ENCODE data around the gene HBE1. TPM values are rescaled to one million over a fixed set of nuclear protein-coding genes. Genes with fewer than 3 reads are reported as not detected.

The HBE1 gene
- total RNA-seq, 4 donors from 2014 or later: 0.67 TPM; not detected in 3

DNA sequence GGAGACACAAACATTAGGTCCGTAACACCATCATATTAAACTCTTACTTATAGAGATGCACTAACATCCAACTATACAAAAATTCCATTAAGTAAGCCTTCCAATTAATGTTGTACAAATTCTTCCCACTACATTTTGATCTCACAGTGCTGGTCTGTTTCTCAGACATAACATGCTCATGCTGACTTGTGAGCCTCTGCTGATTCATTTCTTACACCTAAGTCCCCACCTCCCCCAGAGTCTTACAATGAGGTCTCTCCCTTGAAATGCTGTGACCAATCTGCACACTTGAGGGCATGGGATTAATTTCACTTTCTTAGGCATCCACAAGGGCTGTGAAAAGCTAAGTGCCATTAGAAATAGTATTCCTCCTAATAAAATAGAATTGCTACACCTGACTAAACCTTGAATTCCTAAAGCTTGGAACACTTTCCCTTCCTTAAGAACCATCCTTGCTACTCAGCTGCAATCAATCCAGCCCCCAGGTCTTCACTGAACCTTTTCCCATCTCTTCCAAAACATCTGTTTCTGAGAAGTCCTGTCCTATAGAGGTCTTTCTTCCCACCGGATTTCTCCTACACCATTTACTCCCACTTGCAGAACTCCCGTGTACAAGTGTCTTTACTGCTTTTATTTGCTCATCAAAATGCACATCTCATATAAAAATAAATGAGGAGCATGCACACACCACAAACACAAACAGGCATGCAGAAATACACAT, 22.1 kb downstream of the HBE1 start:
- no peak for ATAC-seq
- Histone ChIP-seq H3K27ac (no peak overlapping the region), H3K4me1 (no peaks in the 10 kb centered on the region), H3K36me3 (no peaks in the 10 kb centered on the region), H3K27me3 (peaks cover 6% of the 10 kb centered on the region), H3K4me3 (no peak overlapping the region), H3K9me3 (no peaks in the 10 kb centered on the region)
- WGBS, 2 donors (ENCODE audit: low coverage in 1 of 2): 81 to 92% methylated on average over 3 of the region's 3 CpGs
- TF ChIP-seq EP300 (IDR thresholded peaks at IDR 0.05): no peak
- no peak for TF ChIP-seq CTCF (IDR thresholded peaks at IDR 0.05)
- no peak for TF ChIP-seq POLR2A (IDR thresholded peaks at IDR 0.05)
- no peak for TF ChIP-seq POLR2AphosphoS5 (IDR thresholded peaks at IDR 0.05)

GRCh38 chr11:5246772-5247471, 22.8 kb downstream of the HBE1 start:
- WGBS, 2 donors (ENCODE audit: low coverage in 1 of 2): 63 to 84% methylated on average over 3 to 6 of the region's 6 CpGs
- H3K9me3 ChIP-seq: no peaks in the 10 kb centered on the region
- TF ChIP-seq POLR2AphosphoS5 (IDR thresholded peaks at IDR 0.05) (no peak), POLR2A (IDR thresholded peaks at IDR 0.05) (no peak), CTCF (IDR thresholded peaks at IDR 0.05) (no peak), EP300 (IDR thresholded peaks at IDR 0.05) (no peak)
- H3K36me3 ChIP-seq: no peaks in the 10 kb centered on the region
- no peak overlapping the region for H3K4me3 ChIP-seq
- no peak for ATAC-seq
- H3K4me1 ChIP-seq: no peaks in the 10 kb centered on the region
- H3K27ac ChIP-seq: no peak overlapping the region
- H3K27me3 ChIP-seq: peaks cover 6% of the 10 kb centered on the region

DNA sequence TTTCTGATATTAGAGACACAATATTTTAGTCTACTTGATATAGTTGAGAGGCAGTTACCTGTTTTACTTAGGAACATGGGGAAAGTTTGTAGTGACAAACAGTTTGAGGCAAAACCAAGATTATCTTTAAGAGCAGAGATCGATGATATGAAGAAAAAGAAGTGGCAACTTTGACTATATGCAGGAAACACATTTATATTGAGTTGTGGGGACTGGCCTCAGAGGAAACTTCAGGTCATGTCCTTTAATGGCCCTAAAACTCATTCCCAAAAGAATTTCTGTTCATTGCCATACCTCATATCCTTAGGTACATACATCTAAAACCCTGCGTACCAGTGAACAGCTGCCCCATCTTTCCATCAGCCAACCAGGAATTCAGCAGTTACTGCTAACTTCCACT, 24.6 kb downstream of the HBE1 start:
- Histone ChIP-seq H3K27me3 (peaks cover 6% of the 10 kb centered on the region), H3K36me3 (no peaks in the 10 kb centered on the region), H3K4me3 (no peak overlapping the region), H3K27ac (no peak overlapping the region), H3K9me3 (no peaks in the 10 kb centered on the region), H3K4me1 (no peaks in the 10 kb centered on the region)
- TF ChIP-seq POLR2AphosphoS5 (IDR thresholded peaks at IDR 0.05): no peak
- no peak for TF ChIP-seq CTCF (IDR thresholded peaks at IDR 0.05)
- TF ChIP-seq POLR2A (IDR thresholded peaks at IDR 0.05): no peak
- no peak for TF ChIP-seq EP300 (IDR thresholded peaks at IDR 0.05)
- 70 to 100% methylated on average over 1 to 2 of the region's 2 CpGs for WGBS, 2 donors (ENCODE audit: low coverage in 1 of 2)
- ATAC-seq: no peak

DNA sequence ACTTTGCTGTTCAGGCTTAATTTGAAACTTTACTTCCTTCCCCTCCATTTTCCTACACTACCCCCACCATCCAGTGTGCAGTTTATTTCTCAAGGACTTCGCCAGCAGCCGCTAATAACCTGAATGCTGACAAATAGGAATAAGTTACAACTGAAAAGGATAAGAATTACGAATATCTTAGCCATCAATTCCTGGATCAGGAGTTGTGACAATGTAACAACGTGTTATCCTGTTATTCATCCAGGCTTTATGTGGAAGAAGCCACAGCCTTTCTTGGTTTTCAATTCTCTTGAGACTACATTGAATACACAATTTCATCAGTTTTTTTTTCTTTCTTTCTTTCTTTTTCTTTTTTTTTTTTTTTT, 25.9 kb downstream of the HBE1 start:
- 60 to 76% methylated on average over 2 to 4 of the region's 4 CpGs for WGBS, 2 donors (ENCODE audit: low coverage in 1 of 2)
- no peaks in the 10 kb centered on the region for H3K36me3 ChIP-seq
- H3K27ac ChIP-seq: no peak overlapping the region
- H3K4me3 ChIP-seq: no peak overlapping the region
- no peaks in the 10 kb centered on the region for H3K9me3 ChIP-seq
- H3K27me3 ChIP-seq: peaks cover 6% of the 10 kb centered on the region
- TF ChIP-seq CTCF (IDR thresholded peaks at IDR 0.05) (no peak), EP300 (IDR thresholded peaks at IDR 0.05) (no peak)
- no peak for ATAC-seq
- H3K4me1 ChIP-seq: no peaks in the 10 kb centered on the region

Measured in gastroesophageal sphincter (tissue), 4 donors.